GM23338 (cell line): ENCODE measurements around the gene AOPEP.

ENCODE experiments used
- EZH2 ChIP-seq: fragments of 200-600 bp; sonication (generic); IDR thresholded peaks from one replicate; pipeline ENCODE4 v1.8.0; 2017; ENCODE audit warnings: antibody characterized with exemption, mild to moderate bottlenecking, low read depth; ENCODE audit not compliant: unreplicated experiment
- JUNB ChIP-seq: IDR thresholded peaks from one replicate; pipeline ENCODE4 v1.6.1; 2016; ENCODE audit warnings: antibody characterized with exemption; ENCODE audit not compliant: unreplicated experiment
- POLR2AphosphoS5 ChIP-seq: IDR thresholded peaks from 2 replicates; pipeline ENCODE4 v1.6.1; 2016; ENCODE audit warnings: antibody characterized with exemption, low read depth
- TF ChIP-seq, protein P1 (sequence below), 2 experiments: fragments of 200-600 bp in 1 of 2; sonication (generic) in 1 of 2; conservative IDR thresholded peaks; 2 replicates each; pipeline versions ENCODE4 v1.5.1 to v1.6.1; 2016 to 2017; ENCODE audit warnings: antibody characterized with exemption in 2 of 2, low read depth in 2 of 2, mild to moderate bottlenecking in 2 of 2, moderate library complexity in 1 of 2

DNA sequence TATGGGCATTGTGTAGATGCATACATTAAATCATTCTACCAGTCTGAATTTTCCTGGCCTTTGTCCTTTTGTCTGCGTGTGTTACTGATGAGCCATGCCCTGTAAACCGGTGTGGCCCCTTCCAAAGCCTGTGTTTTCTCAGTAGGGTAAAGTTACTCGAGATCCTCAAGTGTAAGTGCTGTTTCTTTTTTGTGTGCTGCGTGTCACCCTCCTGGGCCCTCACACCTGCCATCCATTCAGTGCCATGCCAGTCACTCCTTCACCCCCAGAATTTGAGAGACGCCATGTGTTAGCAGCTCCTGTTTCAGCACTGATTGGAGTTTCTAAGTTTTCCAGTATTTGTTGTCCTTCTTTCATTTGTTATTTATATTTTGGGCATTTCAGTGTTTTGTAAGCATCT lies 302.8 kb downstream of the AOPEP start:
- TF ChIP-seq, protein P1, sequence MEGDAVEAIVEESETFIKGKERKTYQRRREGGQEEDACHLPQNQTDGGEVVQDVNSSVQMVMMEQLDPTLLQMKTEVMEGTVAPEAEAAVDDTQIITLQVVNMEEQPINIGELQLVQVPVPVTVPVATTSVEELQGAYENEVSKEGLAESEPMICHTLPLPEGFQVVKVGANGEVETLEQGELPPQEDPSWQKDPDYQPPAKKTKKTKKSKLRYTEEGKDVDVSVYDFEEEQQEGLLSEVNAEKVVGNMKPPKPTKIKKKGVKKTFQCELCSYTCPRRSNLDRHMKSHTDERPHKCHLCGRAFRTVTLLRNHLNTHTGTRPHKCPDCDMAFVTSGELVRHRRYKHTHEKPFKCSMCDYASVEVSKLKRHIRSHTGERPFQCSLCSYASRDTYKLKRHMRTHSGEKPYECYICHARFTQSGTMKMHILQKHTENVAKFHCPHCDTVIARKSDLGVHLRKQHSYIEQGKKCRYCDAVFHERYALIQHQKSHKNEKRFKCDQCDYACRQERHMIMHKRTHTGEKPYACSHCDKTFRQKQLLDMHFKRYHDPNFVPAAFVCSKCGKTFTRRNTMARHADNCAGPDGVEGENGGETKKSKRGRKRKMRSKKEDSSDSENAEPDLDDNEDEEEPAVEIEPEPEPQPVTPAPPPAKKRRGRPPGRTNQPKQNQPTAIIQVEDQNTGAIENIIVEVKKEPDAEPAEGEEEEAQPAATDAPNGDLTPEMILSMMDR (conservative IDR thresholded peaks at IDR 0.05; ENCODE audit: low read depth in 2 of 2) = no peak
- TF ChIP-seq JUNB (no peak), POLR2AphosphoS5 (no peak), EZH2 (no peak)
